CD4-positive, CD25-positive, alpha-beta regulatory T cell (primary cell): Measurements from ENCODE around the gene LINC00305. TPM values are rescaled to one million over a fixed set of nuclear protein-coding genes. Genes with fewer than 3 reads are reported as not detected.
A peak's percentile ranks its signal among the peaks of the same experiment; 100 is the strongest.

ENCODE experiments used
- ATAC-seq, 2 donors: fragments of 150-1000 bp; cut with Tn5 transposase; one replicate each; pipeline ENCODE4 v1.10.0; 2021; ENCODE audit warnings: low read depth in 2 of 2, moderate number of reproducible peaks in 2 of 2, moderate library complexity in 1 of 2
- DNase-seq, 3 donors: peaks; one replicate each; pipeline versions ENCODE4 v3.0.0 to v3.0.0-alpha.2; 2012 to 2022; ENCODE audit warnings: mixed read lengths in 1 of 3
- H3K27ac ChIP-seq: one replicate; pipeline ENCODE4 v1.7.0; 2013; ENCODE audit warnings: mild to moderate bottlenecking, low read length; ENCODE audit not compliant: insufficient read depth, poor library complexity, severe bottlenecking
- H3K27me3 ChIP-seq: one replicate; pipeline ENCODE4 v1.7.0; 2013; ENCODE audit warnings: low read length; ENCODE audit not compliant: control insufficient read depth, insufficient read depth
- H3K36me3 ChIP-seq: one replicate; pipeline ENCODE4 v1.7.0; 2013; ENCODE audit warnings: mild to moderate bottlenecking, low read length, moderate library complexity; ENCODE audit not compliant: control insufficient read depth, insufficient read depth
- H3K4me1 ChIP-seq: 2 replicates; pipeline ENCODE4 v1.7.0; 2013; ENCODE audit warnings: mild to moderate bottlenecking, low read length; ENCODE audit not compliant: insufficient read depth, control insufficient read depth, poor library complexity, severe bottlenecking
- H3K4me3 ChIP-seq: one replicate; pipeline ENCODE4 v1.7.0; 2013; ENCODE audit warnings: low read depth, mild to moderate bottlenecking, low read length, moderate library complexity
- H3K9me3 ChIP-seq, 2 experiments: 1 replicate in 1 of 2; 2 replicates in 1 of 2; pipeline ENCODE4 v1.7.0; 2013; ENCODE audit warnings: low read length in 2 of 2, mild to moderate bottlenecking in 1 of 2, moderate library complexity in 1 of 2; ENCODE audit not compliant: control insufficient read depth in 2 of 2
- H3K27ac Mint-ChIP-seq, 3 donors: one replicate each; pipeline ENCODE4 v1.8.0; 2020 to 2022; ENCODE audit warnings: mild to moderate bottlenecking in 3 of 3, mixed read lengths in 3 of 3, moderate library complexity in 2 of 3
- H3K27me3 Mint-ChIP-seq: one replicate; pipeline ENCODE4 v1.8.0; 2022; ENCODE audit warnings: mild to moderate bottlenecking, mixed read lengths
- H3K36me3 Mint-ChIP-seq: one replicate; pipeline ENCODE4 v1.8.0; 2020; ENCODE audit warnings: mixed read lengths
- H3K4me1 Mint-ChIP-seq, 4 donors: one replicate each; pipeline ENCODE4 v1.8.0; 2020 to 2022; ENCODE audit warnings: mixed read lengths in 4 of 4, mild to moderate bottlenecking in 1 of 4
- H3K4me3 Mint-ChIP-seq, 4 donors: one replicate each; pipeline ENCODE4 v1.8.0; 2020 to 2022; ENCODE audit warnings: mild to moderate bottlenecking in 4 of 4, mixed read lengths in 4 of 4, moderate library complexity in 3 of 4
- H3K9me3 Mint-ChIP-seq, 7 donors: one replicate each; pipeline ENCODE4 v1.8.0; 2020 to 2022; ENCODE audit warnings: mixed read lengths in 7 of 7, mild to moderate bottlenecking in 3 of 7, moderate library complexity in 2 of 7
- polyA plus RNA-seq, 4 donors: library from polyadenylated mRNA; unstranded; fragments of 300-500 nt; fragmentation: Illumina TruSeq; gene quantifications; one replicate each; pipeline ENCODE4 v1.2.3, GENCODE V29; 2021
- total RNA-seq: library from RNA; stranded (reverse); gene quantifications from one replicate; pipeline ENCODE4 v1.2.3, GENCODE V29; 2022

Gene LINC00305
- total and polyA plus RNA-seq, 5 donors from 2014 or later, result not detected

GRCh38 chr18:64053246-64053645 is 95.6 kb downstream of the LINC00305 start:
- H3K4me3 Mint-ChIP-seq, result no peak overlapping the region
- peaks cover 0 to 3% (median 0%) of the 10 kb centered on the region in 7 donors for H3K9me3 Mint-ChIP-seq
- no peaks in the 10 kb centered on the region for H3K4me1 ChIP-seq
- no peak overlapping the region for H3K4me3 ChIP-seq
- ATAC-seq, result no peak
- H3K4me1 Mint-ChIP-seq, result no peaks in the 10 kb centered on the region
- no peak overlapping the region for H3K27ac Mint-ChIP-seq
- H3K36me3 Mint-ChIP-seq, result no peaks in the 10 kb centered on the region
- H3K27me3 Mint-ChIP-seq, result no peaks in the 10 kb centered on the region
- H3K36me3 ChIP-seq, result no peaks in the 10 kb centered on the region
- no peak overlapping the region for H3K27ac ChIP-seq
- H3K9me3 ChIP-seq, result no peaks in the 10 kb centered on the region
- H3K27me3 ChIP-seq, result no peaks in the 10 kb centered on the region
- no peak for DNase-seq

- no peaks in the 10 kb centered on the region for H3K36me3 ChIP-seq
- no peak overlapping the region for H3K4me3 Mint-ChIP-seq
- peaks cover 0 to 3% (median 0%) of the 10 kb centered on the region in 7 donors for H3K9me3 Mint-ChIP-seq
- no peaks in the 10 kb centered on the region for H3K36me3 Mint-ChIP-seq
- H3K4me1 ChIP-seq, result no peaks in the 10 kb centered on the region
- no peaks in the 10 kb centered on the region for H3K27me3 ChIP-seq
- H3K4me3 ChIP-seq, result no peak overlapping the region
- no peak overlapping the region for H3K27ac ChIP-seq
- no peak overlapping the region for H3K27ac Mint-ChIP-seq
- no peak for DNase-seq
- no peaks in the 10 kb centered on the region for H3K4me1 Mint-ChIP-seq
- H3K27me3 Mint-ChIP-seq, result no peaks in the 10 kb centered on the region
- H3K9me3 ChIP-seq, result no peaks in the 10 kb centered on the region
- ATAC-seq, result no peak
Measured at GRCh38 chr18:64052772-64053171, 96.1 kb downstream of the LINC00305 start.

- H3K9me3 ChIP-seq, result no peaks in the 10 kb centered on the region
- peaks cover 0 to 1% (median 0%) of the 10 kb centered on the region in 4 donors for H3K4me1 Mint-ChIP-seq
- no peaks in the 10 kb centered on the region for H3K4me1 ChIP-seq
- no peaks in the 10 kb centered on the region for H3K27me3 ChIP-seq
- no peak overlapping the region for H3K4me3 Mint-ChIP-seq
- H3K36me3 Mint-ChIP-seq, result no peaks in the 10 kb centered on the region
- H3K4me3 ChIP-seq, result no peak overlapping the region
- H3K27ac Mint-ChIP-seq, result peak overlapping the region in 1 of 3 donors; percentile 76
- no peaks in the 10 kb centered on the region for H3K36me3 ChIP-seq
- DNase-seq (no peak), ATAC-seq (no peak)
- H3K27ac ChIP-seq, result no peak overlapping the region
- H3K27me3 Mint-ChIP-seq, result no peaks in the 10 kb centered on the region
- peaks cover 0 to 1% (median 0%) of the 10 kb centered on the region in 7 donors for H3K9me3 Mint-ChIP-seq
Measured at GRCh38 chr18:64044616-64045015, 104.3 kb downstream of the LINC00305 start.

GRCh38 chr18:64042728-64043358 is 106.0 kb downstream of the LINC00305 start:
- DNase-seq, result no peak
- H3K9me3 Mint-ChIP-seq, result peaks cover 0 to 1% (median 0%) of the 10 kb centered on the region in 7 donors
- Histone ChIP-seq H3K4me1 (no peaks in the 10 kb centered on the region), H3K27me3 (no peaks in the 10 kb centered on the region), H3K9me3 (no peaks in the 10 kb centered on the region), H3K36me3 (no peaks in the 10 kb centered on the region), H3K4me3 (no peak overlapping the region), H3K27ac (no peak overlapping the region)
- H3K4me1 Mint-ChIP-seq, result peaks cover 0 to 1% (median 0%) of the 10 kb centered on the region in 4 donors
- no peak overlapping the region for H3K27ac Mint-ChIP-seq
- no peak overlapping the region for H3K4me3 Mint-ChIP-seq
- no peaks in the 10 kb centered on the region for H3K27me3 Mint-ChIP-seq
- H3K36me3 Mint-ChIP-seq, result no peaks in the 10 kb centered on the region
- ATAC-seq, result no peak

GRCh38 chr18:64037812-64038414 is 111.0 kb downstream of the LINC00305 start:
- DNase-seq, result peak in 2 of 3 donors; percentile 2 to 32
- Histone ChIP-seq H3K9me3 (no peaks in the 10 kb centered on the region), H3K4me1 (no peaks in the 10 kb centered on the region), H3K27ac (no peak overlapping the region), H3K36me3 (no peaks in the 10 kb centered on the region), H3K27me3 (no peaks in the 10 kb centered on the region), H3K4me3 (no peak overlapping the region)
- no peaks in the 10 kb centered on the region for H3K4me1 Mint-ChIP-seq
- no peak overlapping the region for H3K4me3 Mint-ChIP-seq
- H3K27ac Mint-ChIP-seq, result no peak overlapping the region
- H3K9me3 Mint-ChIP-seq, result peaks cover 0 to 3% (median 0%) of the 10 kb centered on the region in 7 donors
- peaks cover 5% of the 10 kb centered on the region for H3K27me3 Mint-ChIP-seq
- ATAC-seq, result no peak
- no peaks in the 10 kb centered on the region for H3K36me3 Mint-ChIP-seq

GRCh38 chr18:64032312-64032711 is 116.6 kb downstream of the LINC00305 start:
- no peaks in the 10 kb centered on the region for H3K9me3 ChIP-seq
- ATAC-seq, result no peak
- Mint-ChIP-seq H3K27me3 (peaks cover 10% of the 10 kb centered on the region), H3K9me3 (peaks cover 0 to 3% (median 0%) of the 10 kb centered on the region in 7 donors), H3K4me3 (no peak overlapping the region), H3K36me3 (no peaks in the 10 kb centered on the region), H3K27ac (no peak overlapping the region), H3K4me1 (no peaks in the 10 kb centered on the region)
- H3K27ac ChIP-seq, result no peak overlapping the region
- no peak overlapping the region for H3K4me3 ChIP-seq
- H3K4me1 ChIP-seq, result no peaks in the 10 kb centered on the region
- H3K36me3 ChIP-seq, result no peaks in the 10 kb centered on the region
- DNase-seq, result no peak
- no peaks in the 10 kb centered on the region for H3K27me3 ChIP-seq

GRCh38 chr18:64031411-64031810 is 117.5 kb downstream of the LINC00305 start:
- H3K27ac Mint-ChIP-seq, result no peak overlapping the region
- DNase-seq, result no peak
- H3K9me3 Mint-ChIP-seq, result peaks cover 0 to 2% (median 0%) of the 10 kb centered on the region in 7 donors
- Histone ChIP-seq H3K4me3 (no peak overlapping the region), H3K27me3 (no peaks in the 10 kb centered on the region), H3K4me1 (no peaks in the 10 kb centered on the region), H3K36me3 (no peaks in the 10 kb centered on the region), H3K27ac (no peak overlapping the region), H3K9me3 (no peaks in the 10 kb centered on the region)
- H3K4me1 Mint-ChIP-seq, result no peaks in the 10 kb centered on the region
- H3K27me3 Mint-ChIP-seq, result peaks cover 5% of the 10 kb centered on the region
- ATAC-seq, result no peak
- no peaks in the 10 kb centered on the region for H3K36me3 Mint-ChIP-seq
- H3K4me3 Mint-ChIP-seq, result no peak overlapping the region
